ENCODE data around the gene EIF4E2.

DNA sequence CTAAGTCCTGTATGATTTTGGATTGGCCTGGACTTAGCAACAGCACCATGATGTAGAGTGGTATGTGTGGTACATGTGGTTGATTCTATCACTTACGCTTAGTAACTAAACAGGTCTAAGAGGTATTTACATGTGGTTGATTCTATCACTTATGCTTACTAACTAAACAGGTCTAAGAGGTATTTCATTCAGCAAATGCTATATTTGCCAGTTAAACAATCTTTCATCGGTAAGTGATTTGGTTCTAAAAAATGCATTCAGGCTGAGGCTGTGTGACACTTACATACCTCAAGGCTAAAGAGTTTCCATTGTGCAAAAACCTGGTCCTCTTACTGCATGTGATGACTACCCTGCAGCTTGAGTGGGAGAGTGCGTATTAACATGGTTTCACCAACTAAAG is 13.1 kb downstream of the EIF4E2 start:
- TF ChIP-seq, protein P1, sequence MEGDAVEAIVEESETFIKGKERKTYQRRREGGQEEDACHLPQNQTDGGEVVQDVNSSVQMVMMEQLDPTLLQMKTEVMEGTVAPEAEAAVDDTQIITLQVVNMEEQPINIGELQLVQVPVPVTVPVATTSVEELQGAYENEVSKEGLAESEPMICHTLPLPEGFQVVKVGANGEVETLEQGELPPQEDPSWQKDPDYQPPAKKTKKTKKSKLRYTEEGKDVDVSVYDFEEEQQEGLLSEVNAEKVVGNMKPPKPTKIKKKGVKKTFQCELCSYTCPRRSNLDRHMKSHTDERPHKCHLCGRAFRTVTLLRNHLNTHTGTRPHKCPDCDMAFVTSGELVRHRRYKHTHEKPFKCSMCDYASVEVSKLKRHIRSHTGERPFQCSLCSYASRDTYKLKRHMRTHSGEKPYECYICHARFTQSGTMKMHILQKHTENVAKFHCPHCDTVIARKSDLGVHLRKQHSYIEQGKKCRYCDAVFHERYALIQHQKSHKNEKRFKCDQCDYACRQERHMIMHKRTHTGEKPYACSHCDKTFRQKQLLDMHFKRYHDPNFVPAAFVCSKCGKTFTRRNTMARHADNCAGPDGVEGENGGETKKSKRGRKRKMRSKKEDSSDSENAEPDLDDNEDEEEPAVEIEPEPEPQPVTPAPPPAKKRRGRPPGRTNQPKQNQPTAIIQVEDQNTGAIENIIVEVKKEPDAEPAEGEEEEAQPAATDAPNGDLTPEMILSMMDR (IDR thresholded peaks at IDR 0.05; ENCODE audit: low read depth, low read length), result no peak
- no peak for TF ChIP-seq POLR2A (IDR thresholded peaks at IDR 0.05; ENCODE audit: extremely low read depth, insufficient read length)

Measured in NB4 (cell line).